RWPE1 (cell line): ENCODE data around the gene CACNA1I.

Experiments
- CTCF ChIA-PET: fragments of 350-600 bp; sonication (Branson Sonifier 250); formaldehyde crosslinking; extraction: SDS; loops from one replicate; lab custom pipeline; 2021; lab: Yijun Ruan, JAX
- POLR2A ChIA-PET: fragments of 400-600 bp; formaldehyde crosslinking; extraction: SDS; loops from one replicate; lab custom pipeline; 2020; ENCODE audit warnings: antibody characterized with exemption; ENCODE audit not compliant: low non-redundant PET; lab: Yijun Ruan, JAX
- DNase-seq: peaks from one replicate; pipeline ENCODE4 v3.0.0; 2012; ENCODE audit warnings: low spot score
- H3K27ac ChIP-seq: fragments of 450-650 bp; 2 replicates; pipeline ENCODE4 v1.5.1; 2017
- CTCF ChIP-seq: fragments of 450-650 bp; conservative IDR thresholded peaks from 2 replicates; pipeline ENCODE4 v1.5.1; 2017; ENCODE audit warnings: low read depth, mild to moderate bottlenecking

The CACNA1I gene

DNA sequence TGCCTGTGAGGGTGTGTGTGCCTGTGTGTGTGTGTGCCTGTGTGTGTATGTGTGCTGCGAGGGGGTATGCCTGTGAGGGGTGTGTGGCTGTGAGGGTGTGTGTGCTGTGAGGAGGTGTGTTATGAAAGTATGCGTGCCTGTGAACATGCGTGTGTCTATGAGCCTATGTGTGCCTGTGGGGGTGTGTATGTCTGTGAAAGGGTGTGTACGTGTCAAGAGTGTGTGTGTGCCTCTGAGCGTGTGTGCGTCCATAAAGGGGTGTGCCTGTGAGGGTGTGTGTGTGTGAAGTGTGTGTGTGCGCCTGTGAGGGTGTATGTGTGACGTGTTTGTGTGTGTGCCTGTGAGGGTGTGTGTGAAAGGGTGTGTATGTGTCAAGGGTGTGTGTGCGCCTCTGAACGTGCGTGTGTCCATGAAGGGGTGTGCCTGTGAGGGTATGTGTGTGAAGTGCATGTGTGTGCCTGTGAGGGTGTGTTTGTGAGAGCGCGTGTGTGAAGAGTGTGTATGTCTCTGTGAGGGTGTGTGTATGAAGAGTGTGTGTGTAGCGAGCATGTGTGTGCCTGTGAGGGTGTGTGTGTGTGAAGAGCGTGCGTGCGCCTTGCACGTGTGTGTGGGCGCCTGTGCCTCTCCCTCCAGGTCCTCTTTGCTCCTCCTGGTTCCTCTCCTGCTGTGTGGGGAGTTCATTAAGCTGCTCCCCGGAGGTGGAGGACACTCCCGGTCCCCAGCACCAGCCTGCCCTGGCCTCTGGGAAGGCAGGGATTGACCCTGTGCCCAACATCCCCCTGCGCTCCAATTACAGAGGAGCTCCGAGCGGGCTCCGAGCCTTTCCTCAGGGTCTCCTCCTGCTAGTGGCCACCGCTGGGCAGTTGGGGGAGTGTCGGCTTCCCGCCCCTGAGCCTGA, 53.3 kb downstream of the CACNA1I start:
- DNase-seq: no peak
- POLR2A ChIA-PET: no interaction called here
- CTCF ChIA-PET: interaction anchor here (0.6 kb wide), 1 partner anchor 11 kb away, joined by 7 read pairs; no protein-coding TSS in a partner anchor
- H3K27ac ChIP-seq: no peak overlapping the region
- no peak for TF ChIP-seq CTCF

DNA sequence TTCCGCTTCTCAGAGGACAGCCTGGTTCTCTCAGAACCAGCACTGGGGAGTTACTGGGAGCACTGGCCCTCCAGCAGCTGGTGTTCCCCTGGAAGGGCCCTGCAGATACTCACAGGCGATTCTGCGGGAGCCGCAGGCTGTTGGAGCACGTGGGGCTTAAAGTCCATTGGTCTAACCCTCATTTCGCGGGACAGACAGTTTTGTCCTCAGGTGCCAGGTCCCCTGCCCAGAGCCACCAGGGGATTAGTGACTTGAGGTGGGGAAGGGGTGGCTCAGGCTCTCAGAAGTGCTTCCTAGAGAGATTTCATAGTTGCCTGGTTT, 53.9 kb downstream of the CACNA1I start:
- ChIA-PET POLR2A (no interaction called here), CTCF (interaction anchor here (0.7 kb wide), 1 partner anchor 232 kb away, joined by 4 read pairs; no protein-coding TSS in a partner anchor)
- no peak overlapping the region for H3K27ac ChIP-seq
- no peak for DNase-seq
- no peak for TF ChIP-seq CTCF

DNA sequence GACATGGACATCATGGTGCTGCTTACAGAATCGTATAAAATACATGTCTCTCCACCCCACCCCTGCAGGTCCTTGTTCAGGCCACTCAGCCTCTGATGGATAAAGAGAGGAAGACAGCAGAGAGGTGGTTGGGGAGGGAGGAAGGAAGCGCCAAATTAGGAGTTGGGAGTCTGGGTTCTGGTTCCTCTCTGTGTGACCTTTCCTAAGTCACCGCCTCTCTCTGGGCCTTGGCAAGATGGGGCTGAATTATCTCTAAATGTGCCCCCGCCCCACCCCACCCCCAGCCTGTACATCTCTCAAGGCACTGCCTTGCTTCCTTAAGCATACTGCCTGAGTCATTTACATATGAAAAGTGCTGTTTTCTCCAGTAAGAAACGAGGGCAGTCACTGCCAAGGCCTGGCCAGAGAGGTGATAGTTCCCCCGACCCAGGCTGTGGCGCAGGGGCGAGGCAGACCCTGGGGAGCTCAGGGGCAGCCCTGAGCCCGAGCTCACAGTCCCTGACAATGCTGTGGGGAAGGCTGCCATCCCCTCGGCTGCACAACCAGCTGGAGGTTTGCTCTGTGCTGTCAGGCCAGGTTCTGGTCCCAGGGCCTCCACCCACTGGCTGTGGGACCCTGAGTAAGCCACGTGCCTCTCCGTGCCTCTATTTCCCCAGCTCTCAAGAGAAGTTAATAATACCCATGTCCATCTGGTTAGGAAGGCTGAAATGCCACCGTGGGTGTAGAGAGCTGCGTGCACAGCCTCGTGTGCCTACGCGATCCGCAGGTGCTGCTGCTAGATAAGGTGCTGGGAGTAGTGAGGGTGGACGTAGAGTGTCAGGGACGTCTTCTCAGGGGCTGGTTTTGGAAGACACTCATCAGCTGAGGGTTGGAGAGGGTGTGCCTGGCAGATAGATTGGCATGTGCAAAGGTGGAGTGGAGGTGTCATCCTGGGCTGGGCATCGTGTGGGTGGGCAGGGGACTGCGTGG, 55.3 kb downstream of the CACNA1I start:
- no peak for TF ChIP-seq CTCF
- CTCF ChIA-PET: no interaction called here
- POLR2A ChIA-PET: no interaction called here
- DNase-seq: no peak
- no peak overlapping the region for H3K27ac ChIP-seq

DNA sequence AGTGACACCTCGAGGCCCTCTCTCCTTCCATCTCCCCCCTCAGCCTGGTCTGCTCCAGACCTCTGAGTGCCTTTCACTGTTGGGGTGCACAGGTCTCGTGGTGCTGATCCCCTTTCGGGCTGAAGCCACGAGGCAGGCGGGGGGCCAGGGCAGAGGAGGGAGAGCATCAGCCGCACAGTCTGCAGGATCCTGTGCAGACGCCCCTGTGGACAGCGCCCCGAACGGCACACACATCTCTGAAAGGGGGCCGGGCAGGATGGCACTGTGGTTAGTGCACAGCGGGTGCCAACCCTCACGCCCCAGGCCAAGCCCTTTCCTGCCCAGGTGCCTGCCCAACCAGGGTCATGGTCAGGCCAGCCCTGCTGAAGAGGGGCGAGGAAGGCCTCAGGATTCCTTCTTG, 56.7 kb downstream of the CACNA1I start:
- ChIA-PET CTCF (interaction anchor here (0.6 kb wide), 1 partner anchor 395 kb away, joined by 4 read pairs; no protein-coding TSS in a partner anchor), POLR2A (no interaction called here)
- DNase-seq: no peak
- no peak for TF ChIP-seq CTCF
- no peak overlapping the region for H3K27ac ChIP-seq

GRCh38 chr22:39627865-39628562, 57.5 kb downstream of the CACNA1I start:
- ChIA-PET POLR2A (no interaction called here), CTCF (no interaction called here)
- no peak for TF ChIP-seq CTCF
- DNase-seq: no peak
- no peak overlapping the region for H3K27ac ChIP-seq
